Measurements from ENCODE around the gene LCA5L.
"Not testable (repeated sequence)": the region's sequence is repeated elsewhere in the genome, so short reads cannot be mapped to it uniquely, and the experiment has no call there.

Gene LCA5L

DNA sequence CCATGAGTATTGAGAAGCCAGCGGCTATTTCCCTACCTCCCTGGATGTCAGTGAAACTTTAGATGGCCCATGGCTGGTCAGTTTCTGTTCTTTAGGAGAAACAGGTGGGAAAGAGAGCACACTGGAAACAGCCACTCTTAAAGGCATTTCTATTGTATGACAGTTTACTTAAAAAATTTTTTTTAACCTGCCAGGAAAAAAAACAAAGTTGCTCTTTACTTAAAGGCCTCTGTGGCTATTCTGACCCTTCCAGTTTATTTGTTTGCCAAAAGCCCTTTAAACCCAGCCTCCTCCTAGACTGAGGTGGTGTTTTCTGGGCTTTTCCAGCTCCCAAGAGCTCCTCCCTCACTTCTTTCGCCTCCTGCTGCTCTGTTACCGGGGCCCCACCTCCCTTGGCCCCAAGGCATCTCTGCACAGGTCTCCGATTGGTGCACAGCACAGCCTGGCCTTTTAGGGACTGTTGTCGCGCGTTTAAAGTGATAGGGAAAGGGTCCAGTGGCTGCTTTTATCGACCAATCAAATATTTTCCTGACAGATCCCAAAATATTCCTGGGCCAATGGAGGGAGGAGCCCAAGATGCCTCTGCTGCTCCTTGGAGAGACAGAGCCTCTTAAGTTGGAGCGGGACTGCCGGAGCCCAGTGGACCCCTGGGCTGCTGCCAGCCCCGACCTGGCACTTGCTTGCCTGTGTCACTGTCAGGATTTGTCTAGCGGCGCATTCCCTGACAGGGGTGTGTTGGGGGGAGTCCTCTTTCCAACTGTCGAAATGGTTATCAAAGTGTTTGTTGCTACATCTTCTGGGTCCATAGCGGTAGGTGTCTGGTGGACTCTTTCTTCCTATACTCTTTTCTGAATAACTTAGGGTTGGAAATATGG is 6.0 kb upstream of the LCA5L start, which contains the start of gene SH3BGR:
TSS of gene SH3BGR (plus strand) at position 639 of the 875 bp plus-strand sequence. CDS start at position 766, 127 bp downstream.
- no peak for DNase-seq

GRCh38 chr21:39447264-39447663 is 1.7 kb upstream of the LCA5L start:
- DNase-seq = no peak

GRCh38 chr21:39444421-39445180 is 977 bp downstream of the LCA5L start:
- DNase-seq = no peak

GRCh38 chr21:39441502-39442475 is 3.8 kb downstream of the LCA5L start:
- DNase-seq = peak; percentile 43

DNA sequence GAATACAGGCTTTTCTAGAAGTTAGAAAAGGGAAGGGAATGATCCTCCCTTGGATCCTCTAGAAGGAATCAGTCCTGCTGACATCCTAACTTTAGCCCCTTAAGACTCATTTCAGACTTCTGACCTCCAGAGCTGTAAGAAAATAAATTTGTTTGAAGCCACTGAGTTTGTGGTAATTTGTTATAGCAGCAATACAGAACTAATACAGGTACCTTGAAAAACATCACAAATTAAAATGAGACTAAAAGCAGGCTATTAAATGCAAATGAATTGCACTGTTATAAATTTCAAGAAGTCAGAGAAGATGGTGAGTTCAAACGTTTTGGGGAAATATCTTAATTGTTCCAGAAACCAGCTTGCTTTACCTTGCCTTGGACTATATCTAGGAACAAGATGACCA is 6.3 kb downstream of the LCA5L start:
- DNase-seq = no peak

GRCh38 chr21:39434950-39435349 is 10.6 kb downstream of the LCA5L start:
- DNase-seq = no peak

- DNase-seq = no peak
These were observed 14.6 kb downstream of the LCA5L start for GRCh38 chr21:39430954-39431353.

GRCh38 chr21:39430457-39430856 is 15.1 kb downstream of the LCA5L start:
- no peak for DNase-seq

GRCh38 chr21:39430016-39430415 is 15.6 kb downstream of the LCA5L start:
- DNase-seq = no peak

- no peak for DNase-seq
These were observed 16.1 kb downstream of the LCA5L start for GRCh38 chr21:39429445-39429844.

DNA sequence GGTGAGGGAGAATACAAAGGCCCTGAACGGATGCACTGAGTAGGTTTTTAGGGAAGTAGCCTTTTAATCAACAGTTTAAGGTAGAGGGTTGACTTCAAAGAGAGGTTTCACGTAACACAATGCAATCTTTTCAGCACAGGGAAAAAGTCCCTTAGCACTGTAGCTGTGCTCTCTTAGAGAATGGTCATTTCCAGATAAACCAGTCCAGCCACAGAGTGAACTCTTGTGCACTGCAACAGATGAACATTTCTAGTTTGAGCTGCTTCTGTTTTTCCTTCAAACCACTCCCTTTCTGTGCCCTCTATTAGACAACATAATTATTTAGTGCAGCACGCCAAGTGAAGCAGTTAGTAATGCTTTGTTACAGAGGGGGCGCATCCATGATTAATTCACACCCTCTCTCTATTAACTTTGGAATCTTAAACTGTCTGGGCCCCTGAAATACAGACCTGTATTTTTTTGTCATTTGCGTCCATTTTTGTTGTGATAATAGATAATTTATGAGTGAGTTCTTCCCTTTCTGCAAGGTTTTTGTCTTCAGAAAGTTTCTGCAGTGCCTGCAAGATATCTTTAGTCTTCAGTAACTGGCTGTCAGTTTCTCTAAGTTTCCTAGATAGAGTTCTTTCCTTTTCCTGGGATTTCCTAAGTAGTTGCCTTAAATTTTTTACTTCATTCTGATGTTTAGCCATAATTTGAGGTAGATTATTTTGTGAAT is 22.9 kb downstream of the LCA5L start:
- DNase-seq = no peak

DNA sequence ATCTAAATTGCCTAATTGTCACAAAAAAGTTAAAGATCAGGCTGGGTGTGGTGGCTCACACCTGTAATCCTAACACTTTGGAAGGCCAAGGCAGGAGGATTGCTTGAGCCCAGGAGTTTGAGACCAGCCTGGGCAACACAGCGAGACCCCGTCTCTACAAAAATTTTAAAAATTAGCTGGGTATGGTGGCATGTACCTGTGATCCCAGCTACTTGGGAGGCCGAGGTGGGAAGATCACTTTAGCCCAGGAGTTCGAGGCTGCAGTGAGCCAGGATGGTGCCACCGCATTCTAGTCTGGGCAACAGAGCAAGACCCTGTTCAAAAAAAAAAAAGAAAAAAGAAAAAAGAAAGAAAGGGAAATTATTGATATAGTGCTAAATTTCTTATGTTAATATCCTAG is 26.4 kb downstream of the LCA5L start:
- DNase-seq = not testable (repeated sequence)

- DNase-seq = no peak
These were observed 39.5 kb downstream of the LCA5L start for GRCh38 chr21:39406065-39406464.

DNA sequence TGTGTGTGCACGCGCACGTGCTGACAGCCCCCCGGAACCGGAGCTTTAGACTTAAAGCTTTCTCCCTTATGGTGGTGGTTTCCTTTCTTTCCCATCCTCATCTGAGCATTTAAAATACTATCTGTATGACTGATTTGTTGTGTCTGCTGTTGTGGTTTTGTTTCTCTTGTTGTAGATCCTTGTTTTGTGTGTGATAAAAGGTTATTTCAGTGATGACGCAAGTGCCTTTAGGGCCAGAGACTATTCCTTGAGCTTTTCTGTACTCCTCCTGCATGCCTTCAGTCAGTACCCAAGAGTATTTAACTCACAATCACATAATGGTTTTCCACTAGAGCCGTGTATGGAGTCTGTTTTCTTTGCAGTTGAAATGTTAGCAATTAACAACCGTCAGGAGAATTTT is 45.4 kb downstream of the LCA5L start:
- DNase-seq = no peak

DNA sequence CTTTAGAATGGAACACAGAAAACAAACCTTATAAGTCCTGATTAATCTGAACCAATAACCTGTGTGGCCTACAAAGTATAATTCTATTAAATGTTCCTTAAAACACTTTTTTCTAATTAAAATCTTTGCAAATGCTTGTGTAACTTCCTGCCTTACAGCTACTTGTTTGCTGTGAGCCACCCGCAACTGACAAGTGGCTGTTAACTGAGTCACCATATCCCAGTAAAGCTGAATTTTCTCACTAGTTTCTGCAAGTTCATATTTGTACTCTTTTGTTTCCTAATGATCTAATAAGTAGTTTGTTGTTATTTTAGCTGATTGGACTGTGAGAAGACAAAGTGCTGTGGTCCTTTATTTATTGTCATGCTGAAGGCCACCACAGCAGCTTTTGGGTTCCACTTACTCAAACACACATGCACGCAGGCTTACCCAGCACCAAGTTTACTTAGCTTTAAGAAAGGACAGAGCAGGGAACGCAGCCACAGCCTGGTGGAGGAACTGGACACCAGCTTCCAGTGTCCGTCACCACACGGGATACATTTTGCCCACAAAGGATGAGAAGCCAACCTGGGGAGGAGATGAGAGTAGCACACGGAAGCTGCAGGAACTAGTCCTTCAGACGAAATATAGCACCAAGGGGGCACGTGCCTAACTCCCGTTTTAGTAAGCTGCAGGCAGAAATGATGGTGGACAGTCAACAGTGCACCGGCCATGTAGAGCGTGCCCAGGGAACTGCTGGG is 47.8 kb downstream of the LCA5L start:
- DNase-seq = no peak

DNA sequence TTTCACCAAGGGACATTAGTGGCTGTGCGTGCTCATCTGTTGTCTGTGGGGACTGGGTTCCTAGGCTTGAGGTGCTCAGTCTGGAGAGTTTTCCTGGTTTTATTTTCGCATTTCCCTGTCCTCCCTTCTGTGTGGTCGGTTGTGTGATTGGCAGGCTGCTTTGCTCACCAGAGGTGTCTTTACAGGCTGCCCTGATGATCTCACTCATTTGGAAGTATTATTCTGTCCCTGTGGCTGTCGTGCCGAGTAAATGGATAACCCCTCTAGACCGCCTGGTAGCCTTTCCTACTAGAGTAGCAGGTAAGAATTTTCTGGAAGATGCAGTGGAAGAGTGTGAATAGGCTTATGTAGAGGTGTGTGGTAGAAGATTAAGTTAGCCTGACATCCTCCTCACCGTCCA is 52.6 kb downstream of the LCA5L start:
- no peak for DNase-seq

DNA sequence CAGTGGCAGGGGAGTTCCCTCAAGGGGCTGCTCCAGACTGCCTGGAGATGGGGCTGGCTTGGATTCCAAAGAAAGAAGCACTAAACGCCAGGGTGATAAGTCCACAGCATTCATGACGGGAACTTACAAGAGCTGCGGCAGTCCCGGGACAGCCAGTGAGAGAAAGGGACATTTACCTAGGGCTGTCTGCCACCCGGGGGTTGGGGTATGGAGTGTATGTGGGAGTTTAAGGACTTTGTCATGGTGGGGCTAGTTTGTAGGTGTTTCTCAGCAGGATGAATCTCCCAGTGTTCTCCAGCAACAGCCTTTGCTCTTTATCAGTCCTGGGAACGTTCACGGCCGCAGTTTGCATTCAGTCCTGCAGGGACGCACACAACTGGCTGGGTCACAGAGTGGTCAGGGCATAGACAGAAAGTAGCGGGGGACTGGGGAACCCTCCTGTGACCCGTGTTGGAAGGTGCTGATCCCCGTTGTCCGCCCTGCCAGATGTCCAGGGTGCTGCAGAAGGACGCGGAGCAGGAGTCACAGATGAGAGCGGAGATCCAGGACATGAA is 55.3 kb downstream of the LCA5L start:
- no peak for DNase-seq

DNA sequence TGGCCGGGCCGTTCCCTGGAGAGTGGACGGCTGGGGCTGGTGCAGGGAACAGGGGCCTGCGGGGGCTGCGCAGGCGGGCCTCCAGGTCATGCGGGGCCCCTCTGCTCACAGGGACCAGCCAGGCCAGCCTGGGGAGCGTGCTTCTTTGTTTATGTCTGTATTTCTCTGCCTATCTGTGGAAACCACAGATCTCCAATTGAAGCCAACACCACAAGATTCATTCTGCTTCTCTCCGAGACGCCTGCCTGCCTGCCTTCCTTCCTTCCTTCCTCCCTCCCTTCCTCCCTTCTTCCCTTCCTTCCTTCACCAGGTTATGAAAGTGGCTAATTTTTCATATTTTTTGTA is 56.8 kb downstream of the LCA5L start:
- no peak for DNase-seq

GRCh38 chr21:39388038-39388810 is 57.4 kb downstream of the LCA5L start:
- peak; percentile 84 for DNase-seq

DNA sequence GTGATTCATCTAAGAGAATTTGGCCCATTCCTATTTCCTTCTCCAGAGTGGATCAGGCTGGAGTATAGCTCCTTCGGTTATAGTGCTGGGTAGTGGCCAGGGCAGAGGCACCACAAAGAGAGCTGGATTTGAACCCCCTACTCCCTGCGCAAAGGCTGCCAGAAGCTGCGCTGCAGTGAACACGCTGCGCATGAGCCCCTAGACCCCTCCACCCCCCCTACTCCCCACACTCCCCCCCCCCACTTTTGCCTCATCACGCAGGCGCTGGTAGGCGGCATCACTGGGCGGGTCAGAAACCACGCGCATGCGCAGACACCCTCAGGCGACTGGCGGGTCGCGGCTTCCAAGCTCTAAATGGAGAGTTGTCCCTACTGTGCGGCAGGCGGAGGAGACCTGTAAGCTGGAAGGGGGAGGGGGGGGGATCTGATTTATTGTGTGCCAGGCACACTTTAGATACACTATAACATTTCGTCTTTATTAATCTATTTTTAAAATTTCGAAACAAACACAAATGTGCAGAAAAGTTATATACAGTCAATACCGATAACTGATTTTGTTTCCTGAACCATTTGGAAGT is 58.0 kb downstream of the LCA5L start:
- peak; percentile 90 for DNase-seq
